Measurements from ENCODE around the gene CER1. TPM values are rescaled to one million over a fixed set of nuclear protein-coding genes. Genes with fewer than 3 reads are reported as not detected.

Gene CER1
- polyA plus RNA-seq, 3 donors = 0.38 to 1.3 (median 1.1) TPM

Other genes with a start within 250 kb of the CER1 start
- 10 to 100 TPM; 14.0 to 23.1 (median 19.5) TPM for gene ZDHHC21, start 29.3 kb downstream of the CER1 start, polyA plus RNA-seq (ENCODE audit: insufficient read length in 3 of 3)
- 100 to 1,000 TPM; 214 to 232 (median 226) TPM for gene FREM1, start 187.7 kb upstream of the CER1 start, polyA plus RNA-seq (ENCODE audit: insufficient read length in 3 of 3)

All from renal pelvis (tissue), 3 donors.